DMS53 treated with DMSO at 0.1 percent for 48 hours (cell line): Measurements from ENCODE around the gene NRG3.

Experiments
- DNase-seq: peaks from one replicate; lab custom pipeline; 2025; ENCODE audit not compliant: unreplicated experiment; lab: John Stamatoyannopoulos, UW

The NRG3 gene

GRCh38 chr10:81874875-81875466 is at the start of gene NRG3:
Gene NRG3 (plus strand): TSS chr10:81875194.
- peak; percentile 44 for DNase-seq

- no peak for DNase-seq
These were observed 46.7 kb upstream of the NRG3 start for GRCh38 chr10:81828251-81828650.

- no peak for DNase-seq
These were observed 43.9 kb upstream of the NRG3 start for GRCh38 chr10:81831060-81831459.

- DNase-seq = no peak
These were observed 36.0 kb upstream of the NRG3 start for GRCh38 chr10:81838950-81839349.

- no peak for DNase-seq
These were observed 32.0 kb upstream of the NRG3 start for GRCh38 chr10:81843042-81843441.

- no peak for DNase-seq
These were observed 27.3 kb upstream of the NRG3 start for GRCh38 chr10:81847675-81848074.

- no peak for DNase-seq
These were observed 26.5 kb upstream of the NRG3 start for GRCh38 chr10:81848514-81848913.

- DNase-seq = no peak
These were observed 26.1 kb upstream of the NRG3 start for GRCh38 chr10:81848931-81849330.

GRCh38 chr10:81862596-81862995 is 12.4 kb upstream of the NRG3 start:
- DNase-seq = no peak

- no peak for DNase-seq
These were observed 11.2 kb upstream of the NRG3 start for GRCh38 chr10:81863771-81864170.

- DNase-seq = no peak
These were observed 9.4 kb upstream of the NRG3 start for GRCh38 chr10:81865581-81865980.

GRCh38 chr10:81866753-81867152 is 8.2 kb upstream of the NRG3 start:
- peak; percentile 4 for DNase-seq

- DNase-seq = no peak
These were observed 4.5 kb upstream of the NRG3 start for GRCh38 chr10:81870472-81870871.

- DNase-seq = peak; percentile 2
These were observed 3.4 kb upstream of the NRG3 start for GRCh38 chr10:81871558-81871957.

GRCh38 chr10:81872206-81872862 is 2.7 kb upstream of the NRG3 start:
- peak; percentile 26 for DNase-seq

- DNase-seq = no peak
These were observed 1.6 kb upstream of the NRG3 start for GRCh38 chr10:81873231-81873931.

GRCh38 chr10:81873932-81874816 is 820 bp upstream of the NRG3 start:
- peak; percentile 72 for DNase-seq

- DNase-seq = no peak
These were observed 666 bp downstream of the NRG3 start for GRCh38 chr10:81875467-81876252.

- DNase-seq = peak; percentile 32
These were observed 1.5 kb downstream of the NRG3 start for GRCh38 chr10:81876253-81877077.

GRCh38 chr10:81877596-81877995 is 2.6 kb downstream of the NRG3 start:
- DNase-seq = no peak
